SK-N-SH (cell line): ENCODE measurements around the gene SDSL.

Experiments used
- CHD2 ChIP-seq: fragments of 150-350 bp; IDR thresholded peaks from 2 replicates; pipeline ENCODE4 v1.6.1; 2018; ENCODE audit warnings: low read length; ENCODE audit not compliant: partially characterized antibody
- CTCF ChIP-seq: fragments of 200-600 bp; sonication (generic); IDR thresholded peaks from 2 replicates; pipeline ENCODE4 v1.6.1; 2017; ENCODE audit warnings: antibody characterized with exemption, mild to moderate bottlenecking, moderate library complexity
- EP300 ChIP-seq, 2 experiments: IDR thresholded peaks; 2 replicates each; pipeline versions ENCODE4 v1.4.0 to v1.6.1; 2012; ENCODE audit warnings: borderline replicate concordance in 1 of 2, low read depth in 1 of 2, low read length in 1 of 2
- IRF3 ChIP-seq: fragments of 150-350 bp; IDR thresholded peaks from 2 replicates; pipeline ENCODE4 v1.6.1; 2016; ENCODE audit warnings: mild to moderate bottlenecking, low read depth, low read length
- MAX ChIP-seq: IDR thresholded peaks from 2 replicates; pipeline ENCODE4 v1.4.0; 2012; ENCODE audit warnings: low read depth
- POLR2AphosphoS5 ChIP-seq: IDR thresholded peaks from 2 replicates; pipeline ENCODE4 v1.6.1; 2012; ENCODE audit warnings: low read depth, low read length
- RAD21 ChIP-seq: IDR thresholded peaks from 2 replicates; pipeline ENCODE4 v1.6.1; 2012; ENCODE audit warnings: mild to moderate bottlenecking, low read length
- REST ChIP-seq: IDR thresholded peaks from 2 replicates; pipeline ENCODE4 v1.6.1; 2012; ENCODE audit warnings: mild to moderate bottlenecking, low read depth, low read length, moderate library complexity
- RFX5 ChIP-seq: IDR thresholded peaks from 2 replicates; pipeline ENCODE4 v1.6.1; 2012; ENCODE audit warnings: mild to moderate bottlenecking, improper control_type of control experiment, low read length
- SIN3A ChIP-seq: IDR thresholded peaks from 2 replicates; pipeline ENCODE4 v1.6.1; 2012; ENCODE audit warnings: low read depth, mild to moderate bottlenecking, low read length, moderate library complexity, borderline replicate concordance
- TEAD4 ChIP-seq: IDR thresholded peaks from 2 replicates; pipeline ENCODE4 v1.4.0; 2012; ENCODE audit warnings: mild to moderate bottlenecking, borderline replicate concordance; ENCODE audit not compliant: insufficient read depth
- ZBTB33 ChIP-seq: IDR thresholded peaks from 2 replicates; pipeline ENCODE4 v1.4.0; 2012; ENCODE audit warnings: low read depth, borderline replicate concordance

GRCh38 chr12:113381220-113381619, 41.0 kb upstream of the SDSL start:
- TF ChIP-seq POLR2AphosphoS5 (no peak), CTCF (no peak), RFX5 (no peak), EP300 (IDR thresholded peaks at IDR 0.05; ENCODE audit: borderline replicate concordance in 1 of 2, low read depth in 1 of 2, low read length in 1 of 2) (no peak), REST (no peak), MAX (no peak), TEAD4 (no peak), CHD2 (no peak), IRF3 (no peak), ZBTB33 (no peak), SIN3A (no peak), RAD21 (no peak)
